Caki2 (cell line): ENCODE results near the gene HSD3B1. TPM values are rescaled to one million over a fixed set of nuclear protein-coding genes. Genes with fewer than 3 reads are reported as not detected.

ENCODE experiments used
- DNase-seq: peaks from one replicate; pipeline ENCODE4 v3.0.0-alpha.2; 2015; ENCODE audit warnings: low read depth
- in situ Hi-C: cut with HindIII; loops from 2 replicates; pipeline ENCODE4 v1.10.0; 2016; ENCODE audit warnings: low sequenced_read_pairs, low pct_unique_long_range_greater_than_20kb, mixed read lengths
- total RNA-seq: library from RNA; depleted of rRNA; stranded (reverse); fragments of >200 nt; shearing (Covaris generic); gene quantifications from 2 replicates; pipeline ENCODE4 v1.2.3, GENCODE V29; 2014; ENCODE audit warnings: low replicate concordance; rRNA removed

HSD3B1 gene
- total RNA-seq = not detected in 2 replicates

- in situ Hi-C loops = no loop called here
- DNase-seq = no peak
Measured at GRCh38 chr1:119506941-119507340, at the start of gene HSD3B1. Gene HSD3B1, plus strand, starts transcription at chr1:119507210. Its CDS starts 267 bp downstream, at chr1:119507477.

- no peak for DNase-seq
- in situ Hi-C loops = no loop called here
Measured at GRCh38 chr1:119462964-119463363, 44.0 kb upstream of the HSD3B1 start.

GRCh38 chr1:119463569-119463968 lies 43.4 kb upstream of the HSD3B1 start:
- in situ Hi-C loops = no loop called here
- DNase-seq = no peak

GRCh38 chr1:119466445-119466844 lies 40.6 kb upstream of the HSD3B1 start:
- no peak for DNase-seq
- in situ Hi-C loops = no loop called here

GRCh38 chr1:119467219-119467618 lies 39.8 kb upstream of the HSD3B1 start:
- in situ Hi-C loops = no loop called here
- DNase-seq = no peak

DNA sequence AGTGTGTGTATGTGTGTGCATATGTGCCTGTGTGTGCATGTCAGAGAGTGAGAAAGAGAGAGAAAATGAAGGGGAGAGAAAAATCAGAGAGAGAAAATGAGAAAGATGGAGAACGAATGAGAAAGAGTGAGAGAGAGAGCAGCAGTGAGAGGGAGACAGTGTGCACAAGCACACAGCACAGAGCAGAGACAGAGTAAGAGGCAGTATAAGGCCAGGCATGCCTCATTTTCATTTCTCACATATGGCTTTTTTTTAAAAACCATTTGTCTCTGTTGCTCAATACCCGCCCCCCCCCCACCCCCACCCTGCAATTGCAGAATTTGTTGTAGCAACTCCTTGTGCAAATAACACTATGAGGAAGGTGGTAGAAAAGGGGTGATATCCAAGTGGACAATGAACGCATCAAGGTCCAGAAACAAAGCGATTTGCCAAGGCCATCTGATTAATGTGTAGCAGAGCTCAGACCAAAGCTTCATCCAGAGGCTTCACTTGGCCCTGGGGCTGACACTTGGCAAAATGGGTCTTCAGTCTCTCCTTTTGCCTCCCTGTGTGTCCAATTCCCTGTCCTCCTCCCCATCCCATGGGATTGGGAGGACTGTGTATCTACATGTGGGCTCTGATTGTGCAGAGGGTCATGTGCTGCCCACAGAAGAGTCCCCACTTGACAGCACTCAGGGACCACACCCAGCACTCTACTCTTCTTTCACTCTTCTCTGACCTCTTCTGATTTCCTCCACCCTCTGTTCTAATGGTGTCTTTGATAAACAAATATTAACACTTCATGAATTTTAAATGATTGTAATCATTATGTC lies 38.9 kb upstream of the HSD3B1 start:
- in situ Hi-C loops = no loop called here
- no peak for DNase-seq

DNA sequence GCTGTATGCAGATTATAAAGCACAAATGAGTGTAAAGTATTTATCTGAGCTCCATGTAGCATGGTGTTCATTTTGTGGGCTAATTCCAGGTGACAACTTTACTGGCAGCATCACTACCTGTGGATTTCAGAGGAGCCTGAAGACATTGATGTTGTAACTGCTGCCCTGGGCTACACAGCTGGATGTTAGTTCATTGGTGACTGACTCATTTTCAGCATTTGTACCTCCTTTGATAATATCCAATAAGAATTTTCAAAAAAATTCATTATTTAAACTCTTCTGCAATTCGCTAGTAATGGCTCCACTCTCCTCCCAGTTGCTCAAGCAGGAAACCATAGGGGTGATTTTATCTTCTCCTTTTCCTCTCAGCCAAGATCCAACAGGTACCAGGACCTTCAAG lies 37.3 kb upstream of the HSD3B1 start:
- in situ Hi-C loops = no loop called here
- DNase-seq = no peak

DNA sequence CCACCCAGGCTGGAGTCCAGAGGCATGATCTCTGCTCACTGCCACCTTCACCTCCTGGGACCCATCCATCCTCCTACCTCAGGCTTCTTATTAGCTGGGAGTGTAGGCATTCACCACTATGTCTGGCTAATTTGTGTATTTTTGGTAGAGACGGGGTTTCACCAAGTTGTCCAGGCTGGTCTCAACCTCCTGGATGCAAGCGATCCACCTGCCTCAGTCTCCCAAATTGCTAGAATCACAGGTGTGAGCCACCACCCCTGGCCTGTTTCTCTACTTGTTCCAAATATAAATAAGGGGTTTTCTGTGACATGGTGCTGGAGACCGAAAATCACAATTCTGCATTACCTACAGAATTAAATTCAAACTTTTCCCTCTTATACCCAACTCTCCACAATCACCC lies 36.6 kb upstream of the HSD3B1 start:
- DNase-seq = no peak
- in situ Hi-C loops = no loop called here

DNA sequence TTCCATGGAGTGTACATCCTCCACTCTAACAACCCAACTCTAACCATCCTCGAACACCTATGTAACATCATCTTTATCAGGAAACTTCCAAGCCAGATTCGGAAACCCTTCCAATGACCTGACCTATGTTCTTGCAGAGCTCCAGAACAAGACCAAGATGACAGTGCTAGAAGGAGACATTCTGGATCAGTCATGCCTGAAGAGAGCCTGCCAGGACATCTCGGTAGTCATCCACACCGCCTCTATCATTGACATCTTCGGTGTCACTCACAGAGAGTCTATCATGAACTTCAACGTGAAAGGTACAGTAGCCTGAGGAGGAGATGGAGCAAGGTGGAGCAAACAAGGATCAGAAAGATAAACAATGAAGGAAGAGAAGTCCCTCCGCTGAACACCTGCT lies 36.1 kb upstream of the HSD3B1 start:
- no peak for DNase-seq
- in situ Hi-C loops = no loop called here

DNA sequence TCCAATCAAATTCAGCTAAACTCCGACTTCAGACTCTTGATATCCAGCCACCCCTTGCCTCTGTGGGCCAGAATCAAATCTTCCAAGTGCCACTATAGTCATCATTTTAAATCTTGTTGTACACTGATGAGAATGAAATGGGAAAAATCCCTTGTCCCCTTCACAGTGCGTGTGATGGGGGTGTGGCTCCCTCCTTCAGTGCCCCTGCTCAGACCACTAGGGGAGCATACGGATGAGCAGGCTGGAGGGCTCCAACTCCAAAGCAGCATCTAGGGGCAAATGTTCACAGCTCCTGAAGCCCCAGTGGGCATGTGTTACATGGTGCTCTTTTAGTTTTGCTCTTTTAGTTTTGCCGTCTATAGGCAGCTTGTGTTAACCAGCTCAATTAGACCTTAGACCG lies 35.4 kb upstream of the HSD3B1 start:
- in situ Hi-C loops = no loop called here
- DNase-seq = no peak

- DNase-seq = no peak
- in situ Hi-C loops = no loop called here
Measured at GRCh38 chr1:119472080-119472818, 34.8 kb upstream of the HSD3B1 start.

DNA sequence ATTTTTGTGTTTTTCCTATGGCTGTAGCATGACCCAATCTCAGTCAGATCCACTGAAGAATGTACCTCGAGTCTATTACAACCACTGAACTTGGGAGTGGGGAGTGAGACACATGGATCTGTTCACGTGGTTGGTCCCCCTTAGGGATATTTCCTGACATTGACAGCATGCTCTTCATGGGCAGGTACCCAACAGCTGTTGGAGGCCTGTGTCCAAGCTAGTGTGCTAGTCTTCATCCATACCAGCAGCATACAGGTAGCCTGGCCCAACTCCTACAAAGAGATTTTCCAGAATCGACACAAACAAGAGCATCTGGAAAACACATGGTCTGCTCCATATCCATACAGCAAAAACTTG lies 34.2 kb upstream of the HSD3B1 start:
- no peak for DNase-seq
- in situ Hi-C loops = no loop called here

DNA sequence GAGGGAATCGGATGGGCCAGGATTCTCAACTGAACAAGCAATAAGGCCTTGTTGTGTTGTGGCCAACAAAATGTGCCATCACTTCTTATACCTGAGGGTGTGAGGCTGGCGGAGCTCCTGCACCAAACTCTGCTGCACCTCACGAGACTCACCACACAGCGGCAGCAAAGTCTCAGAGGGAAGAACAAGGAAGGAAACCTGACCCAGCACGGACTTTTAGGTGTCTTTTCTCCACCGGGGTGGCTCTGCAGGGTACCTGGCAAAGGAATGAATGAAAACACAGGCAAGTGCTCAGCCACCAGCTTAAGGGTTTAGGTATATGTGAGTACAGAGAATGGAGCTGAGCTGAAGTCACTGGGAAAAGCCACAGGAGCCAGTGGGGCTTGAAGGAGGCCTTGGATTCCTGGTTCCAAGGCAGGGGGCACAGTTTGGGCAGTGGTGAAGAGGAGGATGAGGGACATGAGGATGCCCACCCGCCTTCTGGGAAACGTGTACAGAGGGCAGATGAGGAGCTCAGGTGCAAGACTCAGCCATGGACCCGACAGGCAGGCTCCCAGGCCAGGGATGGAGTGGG lies 31.1 kb upstream of the HSD3B1 start:
- DNase-seq = peak; percentile 18
- in situ Hi-C loops = no loop called here

- in situ Hi-C loops = no loop called here
Measured at GRCh38 chr1:119477710-119478109, 29.3 kb upstream of the HSD3B1 start.

GRCh38 chr1:119480175-119480574 lies 26.8 kb upstream of the HSD3B1 start:
- no peak for DNase-seq
- in situ Hi-C loops = no loop called here

More at GRCh38 chr1:119477710-119478109, 29.3 kb upstream of the HSD3B1 start:
- no peak for DNase-seq

GRCh38 chr1:119481951-119482350 lies 25.1 kb upstream of the HSD3B1 start:
- no peak for DNase-seq
- in situ Hi-C loops = no loop called here

DNA sequence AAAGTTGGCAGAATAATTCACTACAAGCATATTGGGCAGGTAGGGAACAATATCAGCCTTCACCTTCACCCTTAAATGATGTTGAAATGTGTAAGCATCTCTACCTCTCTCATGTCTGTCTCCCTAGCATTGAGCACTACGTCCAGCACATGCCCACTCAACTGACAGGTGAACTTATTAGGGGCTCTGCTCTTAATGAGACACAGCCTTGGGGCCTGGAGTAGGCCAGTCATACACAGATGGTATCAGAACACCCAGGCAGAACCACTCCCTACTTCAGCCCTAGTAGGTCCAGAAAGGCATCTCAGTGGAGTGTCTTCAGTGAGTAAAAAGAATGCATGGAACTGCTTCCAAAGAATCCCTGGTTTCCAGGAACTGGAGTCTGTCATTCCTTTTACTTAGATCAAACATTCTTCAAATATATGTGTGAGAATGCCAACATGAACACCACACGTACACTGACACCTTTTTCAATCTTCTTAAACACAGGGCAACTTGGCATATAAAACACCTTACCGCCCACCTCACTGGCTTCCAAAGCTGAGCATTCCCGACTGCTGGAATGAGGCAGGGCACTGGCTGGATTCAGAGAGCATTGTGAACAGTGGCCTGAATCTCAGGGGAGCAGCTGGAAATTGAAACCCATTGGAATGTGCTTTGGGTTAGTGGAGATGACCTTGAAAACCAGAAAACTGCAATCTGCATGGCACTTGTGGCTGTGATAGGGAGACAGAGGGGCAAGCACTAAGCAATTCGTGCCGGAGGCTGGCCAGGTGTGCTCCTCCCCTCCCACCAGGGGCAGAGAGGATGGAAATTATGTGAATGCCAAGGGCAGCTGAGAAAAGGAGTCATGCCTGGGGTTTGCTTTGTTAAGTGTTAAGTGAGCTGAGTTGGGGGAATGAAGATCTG lies 24.2 kb upstream of the HSD3B1 start:
- DNase-seq = no peak
- in situ Hi-C loops = no loop called here

DNA sequence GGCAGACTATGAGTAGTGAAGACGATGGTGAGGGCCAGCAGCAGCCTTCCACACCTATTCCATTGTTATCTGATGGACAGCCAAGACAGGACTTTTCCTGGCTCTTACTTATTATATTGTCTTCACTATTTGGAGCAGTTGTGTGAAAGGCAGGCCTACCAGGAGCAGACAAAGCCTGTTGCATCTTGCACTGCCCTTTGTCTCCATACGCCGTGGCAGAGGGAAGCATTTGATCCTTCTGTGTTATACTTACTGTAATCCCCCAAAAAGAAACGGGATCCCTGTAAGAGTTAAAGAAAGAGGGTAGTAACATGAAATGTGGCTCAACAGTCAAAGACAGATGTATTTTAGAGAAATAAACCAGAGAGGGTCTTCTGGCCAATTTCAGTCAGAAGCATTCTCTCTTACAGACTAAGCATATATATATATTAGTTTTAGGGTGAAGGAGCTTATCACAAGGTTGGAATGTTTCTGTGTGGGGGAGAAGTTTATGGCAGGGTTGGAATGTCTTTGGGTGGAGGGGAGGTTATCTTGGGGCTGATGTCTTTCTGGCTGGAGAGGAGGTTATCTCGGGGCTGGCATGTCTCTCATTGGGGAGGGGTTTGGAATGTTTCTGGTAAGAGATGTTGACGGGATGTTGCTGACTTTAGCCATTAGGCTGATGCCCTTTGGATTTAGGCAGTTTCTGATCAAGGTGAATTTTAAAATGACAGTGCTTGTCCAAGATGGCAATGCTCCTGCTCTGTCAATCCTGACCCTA lies 23.4 kb upstream of the HSD3B1 start:
- in situ Hi-C loops = no loop called here

More for the DNA sequence above, 23.4 kb upstream of the HSD3B1 start:
- no peak for DNase-seq
